22Rv1 (cell line): ENCODE results near the gene DNAH3.
"Not testable (repeated sequence)": the region's sequence is repeated elsewhere in the genome, so short reads cannot be mapped to it uniquely, and the experiment has no call there.

Source experiments
- H3K27ac ChIP-seq: fragments of 450-650 bp; 2 replicates; pipeline ENCODE4 v1.5.1; 2017
- ZFX ChIP-seq: fragments of 450-650 bp; IDR thresholded peaks from 2 replicates; pipeline ENCODE4 v1.6.1; 2017; ENCODE audit warnings: antibody characterized with exemption, borderline replicate concordance
- TF ChIP-seq, protein P1 (sequence below): fragments of 450-650 bp; IDR thresholded peaks from 2 replicates; pipeline ENCODE4 v1.5.1; 2017; ENCODE audit warnings: mild to moderate bottlenecking

The DNAH3 gene

DNA sequence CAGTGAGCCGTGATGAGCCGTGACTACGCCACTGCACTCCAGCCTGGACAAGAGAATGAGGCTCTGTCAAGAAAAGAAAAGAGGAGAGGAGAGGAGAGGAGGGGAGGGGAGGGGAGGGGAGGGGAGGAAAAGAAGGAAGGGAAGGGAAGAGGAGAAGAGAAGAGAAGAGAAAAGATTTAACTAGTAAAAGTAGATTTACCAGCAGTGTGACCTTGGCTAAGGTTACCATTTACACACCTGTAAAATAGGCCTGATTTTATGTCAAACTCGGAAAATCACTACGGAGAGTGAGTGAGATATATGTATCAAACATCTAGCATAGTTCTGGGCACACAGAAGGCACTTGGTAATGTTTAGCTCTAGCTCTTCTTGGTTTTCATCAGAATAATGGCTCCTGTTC, 140.8 kb downstream of the DNAH3 start:
- no peak overlapping the region for H3K27ac ChIP-seq
- TF ChIP-seq, protein P1, sequence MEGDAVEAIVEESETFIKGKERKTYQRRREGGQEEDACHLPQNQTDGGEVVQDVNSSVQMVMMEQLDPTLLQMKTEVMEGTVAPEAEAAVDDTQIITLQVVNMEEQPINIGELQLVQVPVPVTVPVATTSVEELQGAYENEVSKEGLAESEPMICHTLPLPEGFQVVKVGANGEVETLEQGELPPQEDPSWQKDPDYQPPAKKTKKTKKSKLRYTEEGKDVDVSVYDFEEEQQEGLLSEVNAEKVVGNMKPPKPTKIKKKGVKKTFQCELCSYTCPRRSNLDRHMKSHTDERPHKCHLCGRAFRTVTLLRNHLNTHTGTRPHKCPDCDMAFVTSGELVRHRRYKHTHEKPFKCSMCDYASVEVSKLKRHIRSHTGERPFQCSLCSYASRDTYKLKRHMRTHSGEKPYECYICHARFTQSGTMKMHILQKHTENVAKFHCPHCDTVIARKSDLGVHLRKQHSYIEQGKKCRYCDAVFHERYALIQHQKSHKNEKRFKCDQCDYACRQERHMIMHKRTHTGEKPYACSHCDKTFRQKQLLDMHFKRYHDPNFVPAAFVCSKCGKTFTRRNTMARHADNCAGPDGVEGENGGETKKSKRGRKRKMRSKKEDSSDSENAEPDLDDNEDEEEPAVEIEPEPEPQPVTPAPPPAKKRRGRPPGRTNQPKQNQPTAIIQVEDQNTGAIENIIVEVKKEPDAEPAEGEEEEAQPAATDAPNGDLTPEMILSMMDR = no peak
- TF ChIP-seq ZFX = no peak

DNA sequence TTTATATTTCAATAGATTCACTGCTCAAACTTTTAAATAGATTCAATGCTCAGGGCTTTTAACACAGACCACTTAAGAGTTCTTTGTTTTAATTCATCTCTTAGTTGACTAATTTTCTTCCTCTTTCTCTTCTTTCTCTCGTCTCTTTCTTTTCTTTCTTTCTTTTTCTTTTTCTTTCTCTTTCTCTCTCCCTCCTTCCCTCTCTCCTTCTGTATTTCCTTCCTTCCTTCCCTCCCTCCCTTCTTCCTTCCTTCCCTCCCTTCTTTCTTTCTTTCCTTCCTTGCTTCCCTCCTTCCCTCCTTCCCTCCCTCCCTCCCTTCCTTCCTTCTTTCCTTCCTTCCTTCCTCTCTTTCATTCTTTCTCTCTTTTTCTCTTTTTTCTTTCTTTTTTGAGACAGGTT, 145.6 kb downstream of the DNAH3 start:
- TF ChIP-seq, protein P1 = no peak
- TF ChIP-seq ZFX = no peak
- H3K27ac ChIP-seq = no peak overlapping the region

DNA sequence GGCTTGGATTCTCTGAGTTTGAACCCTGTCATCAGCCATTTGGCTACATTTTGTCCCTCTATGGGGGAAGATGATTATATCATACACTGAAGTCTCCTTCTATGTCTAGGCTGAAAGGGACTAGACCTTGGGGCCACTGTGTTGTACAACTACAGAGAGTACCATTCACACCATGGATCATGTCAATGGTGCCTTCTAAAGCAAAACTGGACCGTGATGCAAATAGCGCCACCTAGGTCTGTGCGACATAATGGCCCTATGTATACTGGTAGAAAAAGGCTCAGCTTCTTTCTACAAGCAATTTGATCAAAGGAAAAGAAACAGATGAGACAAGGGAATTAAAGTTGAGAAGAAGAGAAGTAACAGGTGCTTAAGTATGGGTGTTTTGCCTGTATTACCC, 149.4 kb downstream of the DNAH3 start:
- H3K27ac ChIP-seq = no peak overlapping the region
- TF ChIP-seq, protein P1 = peak; percentile 80
- no peak for TF ChIP-seq ZFX

DNA sequence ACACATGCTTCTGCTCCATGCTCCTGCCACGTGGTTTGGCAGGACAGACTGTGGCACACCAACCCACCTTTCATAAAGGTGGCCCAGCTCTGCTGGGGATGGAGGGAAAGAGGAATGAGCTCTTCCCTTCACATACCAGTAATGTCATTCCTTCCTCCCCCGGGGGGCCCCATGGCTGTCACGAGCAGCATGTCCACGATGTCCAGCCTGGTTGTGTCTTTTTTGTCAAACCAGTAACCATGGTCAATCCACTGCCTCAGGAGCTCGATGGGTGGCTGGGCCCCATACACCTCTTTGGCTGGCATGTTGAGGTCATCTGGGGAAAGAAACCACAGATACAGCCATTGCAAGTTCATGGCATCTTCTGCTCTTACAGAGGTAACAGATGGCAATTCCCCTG, 153.5 kb downstream of the DNAH3 start:
- TF ChIP-seq, protein P1 = no peak
- no peak for TF ChIP-seq ZFX
- H3K27ac ChIP-seq = no peak overlapping the region

DNA sequence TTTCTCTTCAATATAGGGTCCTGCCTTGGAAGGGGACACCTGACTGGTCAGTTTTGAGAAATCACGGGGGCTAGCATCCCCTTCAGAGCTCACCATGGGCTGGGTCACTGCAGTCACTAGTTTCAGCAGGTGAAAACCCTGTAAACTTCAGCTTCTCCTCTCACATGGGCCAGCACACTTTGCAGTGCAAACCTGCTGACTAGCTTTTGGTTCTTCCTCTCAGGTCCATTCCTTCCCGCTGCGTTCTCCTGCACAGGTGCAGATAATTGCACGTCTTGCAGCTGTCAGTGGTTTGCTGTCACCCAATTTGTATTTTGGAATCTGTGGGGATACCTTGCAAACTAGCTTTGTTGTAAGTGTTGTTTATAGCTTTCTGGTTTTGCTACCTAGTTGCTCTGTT, 154.9 kb downstream of the DNAH3 start:
- TF ChIP-seq, protein P1 = no peak
- TF ChIP-seq ZFX = no peak

DNA sequence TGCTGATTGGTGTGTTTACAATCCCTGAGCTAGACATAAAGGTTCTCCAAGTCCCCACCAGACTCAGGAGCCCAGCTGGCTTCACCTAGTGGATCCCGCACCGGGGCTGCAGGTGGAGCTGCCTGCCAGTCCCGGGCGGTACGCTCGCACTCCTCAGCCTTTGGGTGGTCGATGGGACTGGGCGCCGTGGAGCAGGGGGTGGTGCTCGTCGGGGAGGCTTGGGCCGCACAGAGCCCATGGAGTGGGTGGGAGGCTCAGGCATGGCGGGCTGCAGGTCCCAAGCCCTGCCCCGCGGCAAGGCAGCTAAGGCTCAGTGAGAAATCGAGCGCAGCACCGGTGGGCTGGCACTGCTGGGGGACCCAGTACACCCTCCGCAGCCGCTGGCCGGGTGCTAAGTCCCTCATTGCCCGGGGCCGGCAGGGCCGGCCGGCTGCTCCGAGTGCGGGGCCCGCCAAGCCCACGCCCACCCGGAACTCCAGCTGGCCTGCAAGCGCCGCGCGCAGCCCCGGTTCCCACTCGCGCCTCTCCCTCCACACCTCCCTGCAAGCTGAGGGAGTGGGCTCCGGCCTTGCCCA, 161.1 kb downstream of the DNAH3 start:
- not testable (repeated sequence) for H3K27ac ChIP-seq

More for the DNA sequence above, 154.9 kb downstream of the DNAH3 start:
- no peak overlapping the region for H3K27ac ChIP-seq

DNA sequence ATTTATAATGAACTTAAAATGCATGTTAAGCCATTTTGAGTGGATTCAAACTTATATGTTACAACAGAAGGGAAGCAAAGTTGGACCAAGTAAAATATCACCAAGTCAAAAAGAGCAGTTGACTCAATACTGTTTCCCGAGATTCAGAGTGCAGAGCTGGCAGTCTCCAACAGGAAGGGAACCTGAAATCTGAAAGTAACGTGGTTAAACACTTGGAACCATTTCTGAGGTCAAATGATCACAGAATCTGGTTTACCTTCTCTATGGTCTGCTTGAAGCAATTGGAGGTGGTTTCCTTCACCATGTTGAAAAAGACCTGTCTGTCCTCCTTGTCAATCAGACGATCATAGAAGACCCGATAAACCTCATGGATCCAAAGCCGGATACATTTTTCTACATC, 163.6 kb downstream of the DNAH3 start:
- TF ChIP-seq ZFX = no peak
- TF ChIP-seq, protein P1 = no peak
- H3K27ac ChIP-seq = no peak overlapping the region

DNA sequence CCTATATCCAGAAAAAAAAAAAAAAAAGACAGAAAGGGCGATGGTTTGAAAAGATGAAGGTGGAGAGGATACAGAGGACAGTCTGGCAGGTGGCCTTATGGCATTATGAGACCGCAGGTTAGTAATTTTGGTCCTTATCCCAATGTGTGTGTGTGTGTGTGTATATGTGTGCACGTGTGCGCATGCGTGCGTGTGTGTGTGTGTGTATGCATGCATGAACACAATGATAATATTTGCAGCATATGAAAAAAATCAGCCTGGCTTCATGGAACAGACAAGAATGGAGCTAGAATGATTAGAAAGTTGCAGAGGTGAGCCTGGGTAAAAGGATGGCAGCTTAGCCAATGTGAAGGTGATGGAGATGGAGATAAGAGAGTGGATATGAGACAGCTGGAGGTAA, 166.6 kb downstream of the DNAH3 start:
- no peak for TF ChIP-seq ZFX
- TF ChIP-seq, protein P1 = no peak
- H3K27ac ChIP-seq = no peak overlapping the region
